Esophagus squamous epithelium (tissue), 5 donors: ENCODE data around the gene CPXM1. TPM values are rescaled to one million over a fixed set of nuclear protein-coding genes. Genes with fewer than 3 reads are reported as not detected.
"Not testable (repeated sequence)": the region's sequence is repeated elsewhere in the genome, so short reads cannot be mapped to it uniquely, and the experiment has no call there.

ENCODE experiments used
- DNase-seq: peaks from one replicate; lab custom pipeline; 2025; lab: John Stamatoyannopoulos, UW
- H3K27ac ChIP-seq, 4 donors: fragments of 200-600 bp; sonication (generic); one replicate each; pipeline ENCODE4 v1.5.1; 2016 to 2019; ENCODE audit warnings: mild to moderate bottlenecking in 1 of 4
- H3K27me3 ChIP-seq, 4 donors: fragments of 200-600 bp; sonication (generic); 1 replicate in 3 of 4; 2 replicates in 1 of 4; pipeline versions ENCODE4 v1.5.1 to v1.6.0; 2017 to 2021; ENCODE audit warnings: antibody characterized with exemption in 1 of 4
- H3K36me3 ChIP-seq, 3 donors: fragments of 200-600 bp; sonication (generic); one replicate each; pipeline ENCODE4 v1.5.1; 2016 to 2019
- H3K4me1 ChIP-seq, 3 donors: fragments of 200-600 bp; sonication (generic); one replicate each; pipeline ENCODE4 v1.5.1; 2017 to 2019
- H3K4me3 ChIP-seq, 4 donors: fragments of 200-600 bp; sonication (generic); 1 replicate in 3 of 4; 2 replicates in 1 of 4; pipeline ENCODE4 v1.5.1; 2016 to 2019; ENCODE audit warnings: mild to moderate bottlenecking in 2 of 4, moderate library complexity in 1 of 4
- H3K9me3 ChIP-seq, 3 donors: fragments of 200-600 bp; sonication (generic); one replicate each; pipeline ENCODE4 v1.5.1; 2016 to 2019
- POLR2A ChIP-seq, 4 donors: fragments of 450-650 bp; IDR thresholded peaks; one replicate each; pipeline ENCODE4 v1.6.1; 2017; ENCODE audit warnings: antibody characterized with exemption in 4 of 4, mild to moderate bottlenecking in 4 of 4, moderate library complexity in 3 of 4
- WGBS, 2 donors: methylation state at CpG; one replicate each; pipeline ENCODE4 v1.1.5; 2018; 5-methylcytosine and 5-hydroxymethylcytosine counted together
- intact Hi-C: fragments of 100-400 bp; cut with DNase I; formaldehyde crosslinking; loops from one replicate; pipeline ENCODE4 v1.15.0; 2022
- total RNA-seq, 4 donors: library from RNA; depleted of rRNA; stranded (reverse); fragments of >200 nt; gene quantifications; one replicate each; pipeline ENCODE4 v1.1.0, GENCODE V29; 2016
- TF ChIP-seq, protein P1 (sequence below), 6 experiments: fragments of 450-650 bp in 4 of 6; fragments of 200-600 bp in 2 of 6; sonication (generic) in 2 of 6; IDR thresholded peaks; one replicate each; pipeline ENCODE4 v1.5.1; 2016 to 2019; ENCODE audit warnings: antibody characterized with exemption in 6 of 6, mild to moderate bottlenecking in 4 of 6, moderate library complexity in 4 of 6
- donor health status: DM: yes; HTN: yes; CAD: no.

The CPXM1 gene
- total RNA-seq, 4 donors from 2014 or later: 0.15 to 3.8 (median 0.93) TPM

DNA sequence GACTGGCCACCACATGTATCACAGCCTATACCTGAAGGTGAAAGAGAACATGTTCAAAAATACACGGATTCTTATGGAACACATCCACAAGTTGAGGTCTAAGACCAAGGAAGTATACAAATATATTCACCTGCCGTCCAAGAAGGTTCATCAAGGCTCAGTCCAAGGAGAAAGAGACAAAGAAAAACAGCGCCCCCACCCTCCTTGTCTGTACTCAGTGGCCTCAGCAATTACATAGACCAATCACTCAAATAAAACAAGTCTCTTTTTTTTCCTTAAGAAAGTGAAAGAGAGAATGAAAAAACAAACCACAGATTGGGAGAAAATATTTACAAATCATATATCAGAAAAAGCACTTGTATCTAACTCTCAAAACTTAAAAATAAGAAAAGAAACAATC is 19.5 kb downstream of the CPXM1 start:
- intact Hi-C loops: no loop called here
- no peaks in the 10 kb centered on the region for H3K36me3 ChIP-seq
- DNase-seq: no peak
- WGBS, 2 donors: 44 to 55% methylated on average over 3 of the region's 3 CpGs
- peaks cover 0 to 14% (median 0%) of the 10 kb centered on the region in 4 donors for H3K27me3 ChIP-seq
- TF ChIP-seq POLR2A (IDR thresholded peaks at IDR 0.05): no peak
- TF ChIP-seq, protein P1, sequence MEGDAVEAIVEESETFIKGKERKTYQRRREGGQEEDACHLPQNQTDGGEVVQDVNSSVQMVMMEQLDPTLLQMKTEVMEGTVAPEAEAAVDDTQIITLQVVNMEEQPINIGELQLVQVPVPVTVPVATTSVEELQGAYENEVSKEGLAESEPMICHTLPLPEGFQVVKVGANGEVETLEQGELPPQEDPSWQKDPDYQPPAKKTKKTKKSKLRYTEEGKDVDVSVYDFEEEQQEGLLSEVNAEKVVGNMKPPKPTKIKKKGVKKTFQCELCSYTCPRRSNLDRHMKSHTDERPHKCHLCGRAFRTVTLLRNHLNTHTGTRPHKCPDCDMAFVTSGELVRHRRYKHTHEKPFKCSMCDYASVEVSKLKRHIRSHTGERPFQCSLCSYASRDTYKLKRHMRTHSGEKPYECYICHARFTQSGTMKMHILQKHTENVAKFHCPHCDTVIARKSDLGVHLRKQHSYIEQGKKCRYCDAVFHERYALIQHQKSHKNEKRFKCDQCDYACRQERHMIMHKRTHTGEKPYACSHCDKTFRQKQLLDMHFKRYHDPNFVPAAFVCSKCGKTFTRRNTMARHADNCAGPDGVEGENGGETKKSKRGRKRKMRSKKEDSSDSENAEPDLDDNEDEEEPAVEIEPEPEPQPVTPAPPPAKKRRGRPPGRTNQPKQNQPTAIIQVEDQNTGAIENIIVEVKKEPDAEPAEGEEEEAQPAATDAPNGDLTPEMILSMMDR (IDR thresholded peaks at IDR 0.05): no peak
- H3K4me1 ChIP-seq: no peaks in the 10 kb centered on the region
- no peak overlapping the region for H3K27ac ChIP-seq
- peaks cover 0 to 4% (median 1%) of the 10 kb centered on the region in 3 donors for H3K9me3 ChIP-seq
- no peak overlapping the region for H3K4me3 ChIP-seq

DNA sequence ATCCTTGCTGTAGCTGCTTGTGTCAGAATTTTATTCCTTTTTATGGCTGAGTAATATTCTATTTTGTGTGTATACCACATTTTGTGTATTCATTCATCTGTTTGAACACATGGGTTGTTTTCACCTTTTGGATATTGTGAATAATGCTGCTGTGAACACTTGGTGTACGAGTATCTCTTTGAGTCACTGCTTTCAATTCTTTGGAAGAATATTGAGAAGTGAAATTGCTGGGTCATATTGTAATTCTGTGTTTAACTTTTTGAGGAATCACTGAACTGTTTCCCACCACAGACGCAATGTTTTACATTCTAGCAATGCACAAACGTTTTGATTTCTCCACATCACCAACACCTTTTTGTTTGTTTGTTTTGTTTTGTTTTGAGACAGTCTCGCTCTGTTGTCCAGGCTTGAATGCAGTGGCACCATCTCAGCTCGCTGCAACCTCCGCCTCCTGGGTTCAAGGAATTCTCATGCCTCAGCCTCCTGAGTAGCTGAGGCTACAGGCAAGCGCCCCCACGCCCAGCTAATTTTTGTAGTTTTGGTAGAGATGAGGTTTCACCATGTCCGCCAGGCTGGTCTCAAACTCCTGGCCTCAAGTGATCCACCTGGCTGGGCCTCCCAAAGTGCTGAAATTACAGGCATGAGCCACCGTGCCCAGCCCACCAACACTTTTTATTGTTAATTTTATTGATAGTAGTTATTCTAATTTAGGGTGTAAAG is 21.7 kb downstream of the CPXM1 start:
- Histone ChIP-seq H3K36me3 (no peaks in the 10 kb centered on the region), H3K4me3 (no peak overlapping the region), H3K4me1 (no peaks in the 10 kb centered on the region), H3K9me3 (peaks cover 0 to 14% (median 7%) of the 10 kb centered on the region in 3 donors), H3K27ac (no peak overlapping the region), H3K27me3 (peaks cover 0 to 18% (median 0%) of the 10 kb centered on the region in 4 donors)
- DNase-seq: no peak
- intact Hi-C loops: no loop called here
- no peak for TF ChIP-seq POLR2A (IDR thresholded peaks at IDR 0.05)
- TF ChIP-seq, protein P1 (IDR thresholded peaks at IDR 0.05): no peak
- WGBS, 2 donors: 63 to 82% methylated on average over 10 of the region's 10 CpGs

DNA sequence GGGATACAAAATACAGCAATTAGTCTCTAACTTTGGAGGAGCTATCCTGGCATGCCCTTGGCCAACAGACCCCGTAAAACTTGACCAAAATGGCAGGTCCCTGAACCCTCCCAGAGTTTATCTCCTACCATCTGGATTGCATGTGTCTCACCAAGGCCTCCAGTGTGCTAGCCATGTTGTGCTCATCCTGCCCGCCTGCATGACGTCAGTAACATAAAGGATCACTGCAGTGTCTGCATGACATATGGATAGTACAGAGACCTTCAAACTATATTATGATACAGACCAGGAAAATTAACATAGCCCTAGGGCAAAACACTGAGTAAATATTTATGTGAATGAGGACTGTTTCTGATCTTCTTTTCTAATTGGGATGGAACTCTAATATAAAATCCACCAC is 25.3 kb downstream of the CPXM1 start:
- WGBS, 2 donors: 64 to 85% methylated on average over 3 of the region's 3 CpGs
- Histone ChIP-seq H3K4me1 (peaks cover 0 to 14% (median 0%) of the 10 kb centered on the region in 3 donors), H3K36me3 (no peaks in the 10 kb centered on the region), H3K9me3 (peaks cover 0 to 14% (median 7%) of the 10 kb centered on the region in 3 donors), H3K4me3 (no peak overlapping the region), H3K27me3 (peaks cover 0 to 18% (median 0%) of the 10 kb centered on the region in 4 donors), H3K27ac (no peak overlapping the region)
- no peak for TF ChIP-seq POLR2A (IDR thresholded peaks at IDR 0.05)
- TF ChIP-seq, protein P1 (IDR thresholded peaks at IDR 0.05): no peak
- no peak for DNase-seq
- intact Hi-C loops: no loop called here

DNA sequence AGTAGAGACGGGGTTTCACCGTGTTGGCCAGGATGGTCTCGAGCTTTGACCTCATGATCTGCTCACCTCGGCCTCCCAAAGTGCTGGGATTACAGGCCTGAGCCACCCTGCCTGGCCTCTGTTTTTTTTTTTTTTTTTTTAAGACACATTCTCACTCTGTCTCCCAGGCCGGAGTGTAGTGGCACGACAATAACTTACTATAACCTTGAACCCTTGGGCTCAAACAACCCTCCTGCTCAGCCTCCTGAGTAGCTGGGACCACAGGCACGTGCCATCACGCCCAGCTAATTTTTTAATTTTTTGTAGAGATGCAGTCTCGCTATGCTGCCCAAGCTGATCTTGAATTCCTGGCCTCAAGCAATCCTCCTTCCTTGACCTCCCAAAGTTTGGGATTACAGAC is 26.6 kb downstream of the CPXM1 start:
- intact Hi-C loops: no loop called here

DNA sequence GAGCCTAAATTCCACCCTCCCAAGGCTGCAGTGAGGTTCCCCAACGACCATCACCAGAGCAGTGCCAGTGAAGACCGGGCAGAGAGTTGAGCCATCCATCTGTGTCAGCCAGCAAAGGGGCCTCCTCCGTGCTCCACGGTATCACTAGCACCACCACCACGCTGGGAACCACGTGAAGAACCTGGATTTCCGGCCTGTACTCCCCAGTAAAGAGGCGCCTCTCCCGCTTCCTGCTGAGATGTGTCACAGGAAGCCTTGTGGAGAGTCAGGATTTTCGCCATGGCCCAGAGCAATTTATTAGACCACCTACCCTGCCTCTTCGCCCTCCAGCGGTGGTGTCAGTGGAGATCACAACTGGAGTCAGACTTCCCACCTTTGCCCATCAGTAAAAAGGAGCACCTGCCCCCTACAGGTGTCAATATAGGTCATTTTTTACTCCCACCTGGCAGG is 28.8 kb downstream of the CPXM1 start:
- WGBS, 2 donors: 17 to 44% methylated on average over 7 to 8 of the region's 12 CpGs
- Histone ChIP-seq H3K27ac (no peak overlapping the region), H3K9me3 (peaks cover 0 to 14% (median 7%) of the 10 kb centered on the region in 3 donors), H3K4me1 (peaks cover 0 to 39% (median 12%) of the 10 kb centered on the region in 3 donors), H3K27me3 (peaks cover 0 to 32% (median 0%) of the 10 kb centered on the region in 4 donors), H3K4me3 (no peak overlapping the region), H3K36me3 (no peaks in the 10 kb centered on the region)
- no peak for TF ChIP-seq POLR2A (IDR thresholded peaks at IDR 0.05)
- TF ChIP-seq, protein P1 (IDR thresholded peaks at IDR 0.05): no peak
- intact Hi-C loops: no loop called here
- DNase-seq: no peak

More for the DNA sequence above, 26.6 kb downstream of the CPXM1 start:
- peaks cover 0 to 26% (median 0%) of the 10 kb centered on the region in 4 donors for H3K27me3 ChIP-seq
- H3K4me1 ChIP-seq: peaks cover 0 to 23% (median 0%) of the 10 kb centered on the region in 3 donors
- TF ChIP-seq, protein P1 (IDR thresholded peaks at IDR 0.05): no peak
- no peak for TF ChIP-seq POLR2A (IDR thresholded peaks at IDR 0.05)
- DNase-seq: no peak
- peaks cover 0 to 14% (median 7%) of the 10 kb centered on the region in 3 donors for H3K9me3 ChIP-seq
- 75 to 78% methylated on average over 9 of the region's 9 CpGs for WGBS, 2 donors
- H3K27ac ChIP-seq: no peak overlapping the region
- no peaks in the 10 kb centered on the region for H3K36me3 ChIP-seq
- H3K4me3 ChIP-seq: no peak overlapping the region

DNA sequence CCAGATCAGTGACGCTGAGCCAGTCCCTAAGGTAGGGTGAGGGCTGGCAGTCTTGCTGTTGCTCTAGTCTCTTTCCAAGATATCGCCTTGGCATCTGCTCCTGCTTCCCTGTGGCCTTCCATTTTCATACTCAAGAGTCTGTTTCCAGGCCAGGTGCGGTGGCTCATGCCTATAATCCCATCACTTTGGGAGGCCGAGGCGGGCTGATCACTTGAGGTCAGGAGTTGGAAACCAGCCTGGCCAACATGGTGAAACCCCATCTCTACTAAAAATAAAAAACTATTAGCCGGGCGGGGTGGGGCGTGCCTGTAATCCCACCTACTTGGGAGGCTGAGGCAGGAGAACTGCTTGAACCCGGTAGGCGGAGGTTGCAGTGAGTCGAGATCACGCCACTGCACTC is 30.3 kb downstream of the CPXM1 start:
- Histone ChIP-seq H3K27me3 (peaks cover 0 to 38% (median 0%) of the 10 kb centered on the region in 4 donors), H3K4me1 (peaks cover 0 to 39% (median 12%) of the 10 kb centered on the region in 3 donors)
- DNase-seq, intact Hi-C loops, H3K36me3 ChIP-seq, H3K9me3 ChIP-seq, H3K4me3 ChIP-seq, H3K27ac ChIP-seq: not testable (repeated sequence)
- 71 to 86% methylated on average over 6 to 11 of the region's 12 CpGs for WGBS, 2 donors
